AG04450 (cell line): ENCODE measurements around the gene RHBDF2. TPM values are rescaled to one million over a fixed set of nuclear protein-coding genes. Genes with fewer than 3 reads are reported as not detected.

Source experiments
- CTCF ChIA-PET: fragments of 300-600, 350-600 bp; formaldehyde crosslinking; extraction: SDS; loops from one replicate; lab custom pipeline; 2022; ENCODE audit warnings: antibody characterized with exemption, inconsistent platforms; lab: Charles Lee
- POLR2A ChIA-PET: fragments of 350-600 bp; formaldehyde crosslinking; extraction: SDS; loops from one replicate; lab custom pipeline; 2021; ENCODE audit warnings: antibody characterized with exemption, inconsistent platforms; lab: Yijun Ruan, JAX
- DNase-seq: peaks from one replicate; pipeline ENCODE4 v3.0.0-alpha.2; 2011; ENCODE audit warnings: low read depth, low spot score
- H3K27ac ChIP-seq: one replicate; pipeline ENCODE4 v1.5.1; 2012; ENCODE audit warnings: low read depth, low read length, control low read depth
- H3K27me3 ChIP-seq: one replicate; pipeline ENCODE4 v1.6.0; 2012; ENCODE audit warnings: low read length; ENCODE audit not compliant: control insufficient read depth, insufficient read depth
- H3K4me3 ChIP-seq: 2 replicates; pipeline ENCODE4 v1.5.1; 2011; ENCODE audit warnings: mild to moderate bottlenecking, low read depth, low read length, control low read depth
- H3K9me3 ChIP-seq: 2 replicates; pipeline ENCODE4 v1.5.1; 2012; ENCODE audit warnings: low read length; ENCODE audit not compliant: control insufficient read depth, insufficient read depth
- CTCF ChIP-seq: IDR thresholded peaks from 2 replicates; pipeline ENCODE4 v1.5.1; 2011; ENCODE audit warnings: low read depth, low read length, control low read depth, inconsistent platforms
- polyA plus RNA-seq: library from polyadenylated mRNA; depleted of rRNA; stranded (reverse); fragments of >200 nt; gene quantifications from 2 replicates; pipeline ENCODE4 v1.2.3, GENCODE V29; 2011

Gene RHBDF2
- polyA plus RNA-seq, 1 experiment, result 5.4 TPM

GRCh38 chr17:76497979-76498875 is 3.0 kb downstream of the RHBDF2 start:
- H3K27ac ChIP-seq, result peak overlapping the region; percentile 97
- peak overlapping the region; percentile 31 for H3K4me3 ChIP-seq
- no peak for TF ChIP-seq CTCF
- POLR2A ChIA-PET, result interaction anchor here (0.6 to 0.9 kb wide), 4 partner anchors 25 to 1630 kb away, joined by 3 read pairs; partner anchors contain the start of gene AANAT
- H3K9me3 ChIP-seq, result no peaks in the 10 kb centered on the region; the same call in 1 of the 2 replicates
- CTCF ChIA-PET, result interaction anchor here (0.5 to 3.5 kb wide), 4 partner anchors 20 to 40 kb away, joined by 3 to 11 read pairs (median 3); partner anchors contain the start of gene AANAT
- H3K27me3 ChIP-seq, result no peaks in the 10 kb centered on the region
- peak; percentile 76 for DNase-seq

- Histone ChIP-seq H3K9me3 (no peaks in the 10 kb centered on the region; the same call in 1 of the 2 replicates), H3K27ac (peak overlapping the region; percentile 97), H3K27me3 (no peaks in the 10 kb centered on the region), H3K4me3 (peak overlapping the region; percentile 31)
- no peak for TF ChIP-seq CTCF
- no peak for DNase-seq
- ChIA-PET CTCF (interaction anchor here (1.1 to 3.5 kb wide), 2 partner anchors 30 to 39 kb away, joined by 3 to 11 read pairs; partner anchors contain the start of gene AANAT), POLR2A (interaction anchor here (0.6 to 0.8 kb wide), 2 partner anchors 11 to 100 kb away, joined by 3 to 4 read pairs; no protein-coding TSS in a partner anchor)
Measured at GRCh38 chr17:76497699-76497978, 3.6 kb downstream of the RHBDF2 start.

GRCh38 chr17:76496464-76496863 is 4.8 kb downstream of the RHBDF2 start:
- H3K27me3 ChIP-seq, result no peaks in the 10 kb centered on the region
- CTCF ChIA-PET, result interaction anchor here (0.6 kb wide), 1 partner anchor 90 kb away, joined by 3 read pairs; no protein-coding TSS in a partner anchor
- H3K4me3 ChIP-seq, result no peak overlapping the region
- no peak for DNase-seq
- TF ChIP-seq CTCF, result no peak
- POLR2A ChIA-PET, result no interaction called here
- no peak overlapping the region for H3K27ac ChIP-seq
- no peaks in the 10 kb centered on the region for H3K9me3 ChIP-seq

- Histone ChIP-seq H3K9me3 (no peaks in the 10 kb centered on the region), H3K27me3 (no peaks in the 10 kb centered on the region), H3K27ac (no peak overlapping the region), H3K4me3 (no peak overlapping the region)
- ChIA-PET CTCF (interaction anchor here (0.6 kb wide), 1 partner anchor 90 kb away, joined by 3 read pairs; no protein-coding TSS in a partner anchor), POLR2A (no interaction called here)
- no peak for DNase-seq
- TF ChIP-seq CTCF, result no peak
Measured at GRCh38 chr17:76495663-76496400, 5.4 kb downstream of the RHBDF2 start.
